ENCODE results near the gene LTBP3. TPM values are rescaled to one million over a fixed set of nuclear protein-coding genes. Genes with fewer than 3 reads are reported as not detected.
A peak's percentile ranks its signal among the peaks of the same experiment; 100 is the strongest.
"Not testable (repeated sequence)": the region's sequence is repeated elsewhere in the genome, so short reads cannot be mapped to it uniquely, and the experiment has no call there.

The LTBP3 gene
- total and polyA plus RNA-seq, 9 of the 15 experiments (the other 6 are each of a cell fraction or from before 2014, with no cell fraction given): 0.06 to 20.5 (median 4.8) TPM

DNA sequence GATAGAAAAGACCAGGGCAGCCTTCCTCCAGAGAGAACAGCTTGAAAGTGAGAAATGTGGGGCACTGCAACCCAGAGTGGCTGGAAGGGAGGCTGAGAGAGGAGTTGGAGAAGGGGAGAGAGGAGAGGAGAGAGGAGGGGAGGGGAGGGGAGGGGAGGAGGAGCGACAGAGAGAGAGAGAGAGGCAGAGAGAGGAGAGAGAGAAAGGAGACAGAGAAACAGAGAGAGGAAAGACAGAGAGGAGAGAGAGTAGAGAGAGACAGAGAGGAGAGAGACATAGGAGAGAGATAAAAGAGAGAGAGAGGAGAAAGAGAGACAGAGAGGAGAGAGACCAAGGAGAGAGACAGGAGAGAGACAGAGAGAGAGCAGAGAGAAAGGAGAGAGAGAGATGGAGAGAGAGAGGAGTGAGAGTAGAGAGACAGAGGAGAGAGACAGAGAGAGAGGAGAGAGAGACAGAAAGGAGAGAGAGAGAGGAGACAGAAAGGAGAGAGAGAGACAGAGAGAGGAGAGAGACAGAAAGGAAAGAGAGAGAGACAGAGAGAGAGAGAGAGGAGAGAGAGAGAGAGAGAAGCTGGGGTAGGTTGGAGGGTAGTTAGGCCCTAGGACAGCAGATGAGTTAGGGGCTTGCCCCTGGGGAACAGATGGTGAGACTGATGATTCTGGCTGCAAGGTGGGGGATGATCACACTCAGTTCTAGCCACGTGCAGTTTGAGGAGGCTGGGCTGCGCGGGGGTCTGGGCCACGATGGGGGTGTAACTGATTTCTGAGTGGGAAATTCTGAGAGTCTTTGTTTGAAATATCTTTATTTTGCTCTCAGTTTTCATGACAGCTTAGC lies 41.8 kb downstream of the LTBP3 start (continued):
- TF ChIP-seq JUND (IDR thresholded peaks at IDR 0.05; ENCODE audit: borderline replicate concordance, low read depth, low read length): no peak
- TF ChIP-seq JUND (tag; IDR thresholded peaks at IDR 0.05; ENCODE audit: borderline replicate concordance, low read depth, low read length): no peak
- TF ChIP-seq, protein P1, sequence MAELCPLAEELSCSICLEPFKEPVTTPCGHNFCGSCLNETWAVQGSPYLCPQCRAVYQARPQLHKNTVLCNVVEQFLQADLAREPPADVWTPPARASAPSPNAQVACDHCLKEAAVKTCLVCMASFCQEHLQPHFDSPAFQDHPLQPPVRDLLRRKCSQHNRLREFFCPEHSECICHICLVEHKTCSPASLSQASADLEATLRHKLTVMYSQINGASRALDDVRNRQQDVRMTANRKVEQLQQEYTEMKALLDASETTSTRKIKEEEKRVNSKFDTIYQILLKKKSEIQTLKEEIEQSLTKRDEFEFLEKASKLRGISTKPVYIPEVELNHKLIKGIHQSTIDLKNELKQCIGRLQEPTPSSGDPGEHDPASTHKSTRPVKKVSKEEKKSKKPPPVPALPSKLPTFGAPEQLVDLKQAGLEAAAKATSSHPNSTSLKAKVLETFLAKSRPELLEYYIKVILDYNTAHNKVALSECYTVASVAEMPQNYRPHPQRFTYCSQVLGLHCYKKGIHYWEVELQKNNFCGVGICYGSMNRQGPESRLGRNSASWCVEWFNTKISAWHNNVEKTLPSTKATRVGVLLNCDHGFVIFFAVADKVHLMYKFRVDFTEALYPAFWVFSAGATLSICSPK (IDR thresholded peaks at IDR 0.05; ENCODE audit: borderline replicate concordance): peak; percentile 86; the same call in 1 of the 2 replicates
- TF ChIP-seq ZNF143 (CRISPR knock-in tag; IDR thresholded peaks at IDR 0.05): no peak
- no peak for TF ChIP-seq U2AF2 (optimal IDR thresholded peaks at IDR 0.05; ENCODE audit: low read depth, low read length)
- peak; percentile 40 for TF ChIP-seq DPF2 (IDR thresholded peaks at IDR 0.05)
- TF ChIP-seq ZNF316 (IDR thresholded peaks at IDR 0.05): peak; percentile 11; the same call in 1 of the 2 replicates
- TF ChIP-seq, protein P2, sequence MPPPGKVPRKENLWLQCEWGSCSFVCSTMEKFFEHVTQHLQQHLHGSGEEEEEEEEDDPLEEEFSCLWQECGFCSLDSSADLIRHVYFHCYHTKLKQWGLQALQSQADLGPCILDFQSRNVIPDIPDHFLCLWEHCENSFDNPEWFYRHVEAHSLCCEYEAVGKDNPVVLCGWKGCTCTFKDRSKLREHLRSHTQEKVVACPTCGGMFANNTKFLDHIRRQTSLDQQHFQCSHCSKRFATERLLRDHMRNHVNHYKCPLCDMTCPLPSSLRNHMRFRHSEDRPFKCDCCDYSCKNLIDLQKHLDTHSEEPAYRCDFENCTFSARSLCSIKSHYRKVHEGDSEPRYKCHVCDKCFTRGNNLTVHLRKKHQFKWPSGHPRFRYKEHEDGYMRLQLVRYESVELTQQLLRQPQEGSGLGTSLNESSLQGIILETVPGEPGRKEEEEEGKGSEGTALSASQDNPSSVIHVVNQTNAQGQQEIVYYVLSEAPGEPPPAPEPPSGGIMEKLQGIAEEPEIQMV (tag; conservative IDR thresholded peaks at IDR 0.05; ENCODE audit: low read depth): no peak
- TF ChIP-seq ZNF75A (CRISPR knock-in tag; IDR thresholded peaks at IDR 0.05): no peak
- no peak for TF ChIP-seq ATF7 (IDR thresholded peaks at IDR 0.05)
- TF ChIP-seq OTX1 (CRISPR knock-in tag; IDR thresholded peaks at IDR 0.05): peak; percentile 40; the same call in 1 of the 2 replicates
- TF ChIP-seq GABPB1 (CRISPR knock-in tag; IDR thresholded peaks at IDR 0.05): no peak
- TF ChIP-seq SP1 (CRISPR knock-in tag; IDR thresholded peaks at IDR 0.05): no peak
- TF ChIP-seq ZBTB7A (IDR thresholded peaks at IDR 0.05; ENCODE audit: borderline replicate concordance, control insufficient read depth, low read depth, low read length): peak; percentile 50; the same call in 1 of the 2 replicates

DNA sequence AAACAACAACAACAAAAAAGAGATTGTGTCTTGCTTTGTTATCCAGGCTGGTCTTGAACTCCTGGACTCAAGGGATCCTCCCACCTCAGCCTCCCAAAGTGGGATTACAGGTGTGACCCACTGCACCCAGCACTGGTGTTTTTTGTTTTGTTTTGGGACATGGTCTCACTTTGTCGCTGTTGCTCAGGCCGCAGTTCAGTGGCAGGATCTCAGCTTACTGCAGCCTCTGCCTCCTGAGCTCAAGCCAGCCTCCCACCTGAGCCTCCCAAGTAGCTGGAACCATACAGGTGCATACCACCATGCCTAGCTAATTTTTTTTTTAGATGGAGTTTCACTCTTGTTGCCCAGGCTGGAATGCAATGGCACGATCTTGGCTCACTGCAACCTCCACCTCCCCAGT lies 45.8 kb downstream of the LTBP3 start:
- whole genome bisulfite sequencing (ENCODE audit: insufficient coverage, low coverage, missing lambda C conversion rate): 72% methylated on average over 3 of the region's 3 CpGs
- H3K27me3 ChIP-seq (ENCODE audit: control insufficient read depth in 2 of 2, insufficient read depth in 2 of 2, low read length in 2 of 2); H3K9me3 ChIP-seq (replicated peaks; ENCODE audit: control insufficient read depth, insufficient read depth, low read depth, low read length); H3K4me2 ChIP-seq (ENCODE audit: insufficient read depth, low read length); H3K36me3 ChIP-seq (ENCODE audit: control insufficient read depth, insufficient read depth, low read length); H3K4me3 ChIP-seq; H3K9me1 ChIP-seq (ENCODE audit: control insufficient read depth, insufficient read depth, low read length); intact Hi-C loops (cut with micrococcal nuclease); H3K27ac ChIP-seq (ENCODE audit: extremely low read depth, low read depth, low read length); DNase-seq (ENCODE audit: extremely low read depth in 1 of 4, low spot score in 3 of 4); CTCF ChIA-PET (ENCODE audit: low intra/inter-chr PET ratio); BruUV-seq (replicated peaks); H3K9ac ChIP-seq (ENCODE audit: insufficient read depth in 1 of 2, low read depth in 2 of 2, low read length in 2 of 2); H4K20me1 ChIP-seq (replicated peaks; ENCODE audit: control insufficient read depth, insufficient read depth, low read length); H2AFZ ChIP-seq (ENCODE audit: low read depth, low read length); FAIRE-seq; ATAC-seq: not testable (repeated sequence)
- Histone ChIP-seq H3K79me2 (ENCODE audit: control insufficient read depth, insufficient read depth, low read length) (peaks cover 14% of the 10 kb centered on the region; the same call in 2 of the 3 replicates), H3K4me1 (replicated peaks in 1 of 2; ENCODE audit: control insufficient read depth in 2 of 2, insufficient read depth in 2 of 2, low read length in 2 of 2) (peaks cover 5 to 14% of the 10 kb centered on the region in 2 experiments; a peak in 4 of 5 replicates)
- in situ Hi-C loops (cut with MboI): loop anchor here (5.0 kb wide), 3 partner anchors 95 to 235 kb away; no protein-coding TSS in a partner anchor
- POLR2A ChIA-PET: interaction anchor here (0.6 to 22.8 kb wide), 5 partner anchors 13 to 269 kb away, joined by 3 to 1349 read pairs (median 198); partner anchors contain the start of genes AP5B1, MALAT1 and NEAT1
